HCT116 (cell line): Measurements from ENCODE around the gene GPR6. TPM values are rescaled to one million over a fixed set of nuclear protein-coding genes. Genes with fewer than 3 reads are reported as not detected.

Experiments
- ATAC-seq: fragments of 200-7000 bp; cut with Tn5 transposase; 2 replicates; pipeline ENCODE4 v1.9.1; 2020; ENCODE audit warnings: mild to moderate bottlenecking, moderate library complexity
- BruUV-seq: library from RNA; stranded (reverse); fragments of 400-500 nt; replicated peaks from 2 replicates; lab custom pipeline; 2021; lab: Mats Ljungman, UMichigan
- CTCF ChIA-PET: fragments of 300-600 bp; sonication (Branson Sonifier 250); formaldehyde crosslinking; loops from one replicate; lab custom pipeline; 2021; ENCODE audit warnings: antibody characterized with exemption; lab: Charles Lee
- POLR2A ChIA-PET: fragments of 300-600, 350-600 bp; sonication (Branson Sonifier 250); formaldehyde crosslinking; loops from one replicate; lab custom pipeline; 2021; ENCODE audit warnings: antibody characterized with exemption; lab: Charles Lee
- RAD21 ChIA-PET, 2 experiments: fragments of 300-600 bp; sonication (Branson Sonifier 250); formaldehyde crosslinking; loops; one replicate each; lab custom pipeline; 2023; ENCODE audit warnings: low total read pairs in 2 of 2; ENCODE audit not compliant: uncharacterized antibody in 2 of 2, unreplicated experiment in 2 of 2, low non-redundant PET in 1 of 2; lab: Charles Lee
- DNase-seq: peaks from one replicate; pipeline ENCODE4 v3.0.0-alpha.2; 2010; ENCODE audit warnings: low read depth, low spot score
- H2AFZ ChIP-seq: fragments of 200-600 bp; shearing (Covaris generic), sonication (generic); 2 replicates; pipeline ENCODE4 v1.6.1; 2017; ENCODE audit warnings: low read depth, mixed run types, mixed read lengths, antibody characterized with exemption, low read length; ENCODE audit not compliant: poor library complexity, severe bottlenecking
- H3K27ac ChIP-seq: 2 replicates; pipeline ENCODE4 v1.5.1; 2012; ENCODE audit warnings: low read depth, low read length
- H3K27me3 ChIP-seq: fragments of 200-600 bp; sonication (generic); 2 replicates; pipeline ENCODE4 v1.6.1; 2016; ENCODE audit warnings: mixed run types, low read length, mixed read lengths; ENCODE audit not compliant: insufficient read depth
- H3K36me3 ChIP-seq, 2 experiments: fragments of 200-500 bp in 1 of 2; fragments of 200-600 bp in 1 of 2; sonication (Bioruptor generic) in 1 of 2; sonication (generic) in 1 of 2; 2 replicates each; pipeline versions ENCODE4 v1.5.1 to v1.6.1; 2014 to 2016; ENCODE audit warnings: low read length in 2 of 2, inconsistent platforms in 1 of 2, mixed read lengths in 1 of 2, mixed run types in 1 of 2; ENCODE audit not compliant: insufficient read depth in 2 of 2, control insufficient read depth in 1 of 2
- H3K4me1 ChIP-seq, 2 experiments: fragments of 200-600 bp in 1 of 2; sonication (generic) in 1 of 2; 2 replicates each; pipeline versions ENCODE4 v1.5.1 to v1.6.1; 2012 to 2017; ENCODE audit warnings: low read length in 2 of 2, inconsistent platforms in 1 of 2, mild to moderate bottlenecking in 1 of 2, mixed read lengths in 1 of 2, mixed run types in 1 of 2, moderate library complexity in 1 of 2; ENCODE audit not compliant: insufficient read depth in 2 of 2, control insufficient read depth in 1 of 2
- H3K4me2 ChIP-seq: fragments of 200-600 bp; sonication (generic); 2 replicates; pipeline ENCODE4 v1.6.1; 2017; ENCODE audit warnings: mixed run types, low read length, mixed read lengths
- H3K4me3 ChIP-seq, 2 experiments: fragments of 200-600 bp in 1 of 2; sonication (generic) in 1 of 2; replicated peaks in 1 of 2; 2 replicates each; pipeline ENCODE4 v1.5.1; 2011 to 2016; ENCODE audit warnings: low read length in 2 of 2, control low read depth in 1 of 2, low read depth in 1 of 2, mild to moderate bottlenecking in 1 of 2, mixed read lengths in 1 of 2, mixed run types in 1 of 2
- H3K79me2 ChIP-seq: fragments of 200-600 bp; sonication (generic); 2 replicates; pipeline ENCODE4 v1.6.1; 2017; ENCODE audit warnings: mild to moderate bottlenecking, mixed run types, low read length, moderate library complexity, mixed read lengths; ENCODE audit not compliant: insufficient read depth
- H3K9ac ChIP-seq: fragments of 200-600 bp; sonication (generic); 2 replicates; pipeline ENCODE4 v1.6.1; 2016; ENCODE audit warnings: low read length, mixed read lengths
- H3K9me2 ChIP-seq: fragments of 200-600 bp; sonication (generic), shearing (Covaris generic); 2 replicates; pipeline ENCODE4 v1.6.1; 2017; ENCODE audit warnings: mixed run types, mild to moderate bottlenecking, moderate library complexity; ENCODE audit not compliant: insufficient read depth
- H3K9me3 ChIP-seq, 2 experiments: fragments of 200-500 bp in 1 of 2; fragments of 200-600 bp in 1 of 2; sonication (Bioruptor generic) in 1 of 2; sonication (generic) in 1 of 2; 2 replicates each; pipeline ENCODE4 v1.6.1; 2014 to 2017; ENCODE audit warnings: low read length in 2 of 2, mixed read lengths in 2 of 2, inconsistent platforms in 1 of 2, low read depth in 1 of 2, mild to moderate bottlenecking in 1 of 2, mixed run types in 1 of 2, moderate library complexity in 1 of 2; ENCODE audit not compliant: control insufficient read depth in 1 of 2, insufficient read depth in 1 of 2
- H4K20me1 ChIP-seq: fragments of 200-600 bp; sonication (generic), shearing (Covaris generic); 2 replicates; pipeline ENCODE4 v1.6.1; 2017; ENCODE audit warnings: mixed run types, mild to moderate bottlenecking, moderate library complexity; ENCODE audit not compliant: insufficient read depth
- ATF3 ChIP-seq: IDR thresholded peaks from 2 replicates; pipeline ENCODE4 v1.6.1; 2012
- CBX3 ChIP-seq: IDR thresholded peaks from 2 replicates; pipeline ENCODE4 v1.6.1; 2012; ENCODE audit warnings: low read depth
- CEBPB ChIP-seq: IDR thresholded peaks from 2 replicates; pipeline ENCODE4 v1.6.1; 2012; ENCODE audit warnings: low read depth
- EGR1 ChIP-seq: IDR thresholded peaks from 2 replicates; pipeline ENCODE4 v1.6.1; 2012; ENCODE audit warnings: low read depth
- ELF1 ChIP-seq: IDR thresholded peaks from 2 replicates; pipeline ENCODE4 v1.6.1; 2012; ENCODE audit warnings: low read depth, borderline replicate concordance
- EZH2 ChIP-seq: fragments of 200-600 bp; sonication (generic); IDR thresholded peaks from 2 replicates; pipeline ENCODE4 v1.6.1; 2017; ENCODE audit warnings: antibody characterized with exemption, mixed run types
- EZH2phosphoT487 ChIP-seq: fragments of 200-600 bp; IDR thresholded peaks from 2 replicates; pipeline ENCODE4 v1.6.1; 2018; ENCODE audit warnings: antibody characterized with exemption, borderline replicate concordance
- FOSL1 ChIP-seq: IDR thresholded peaks from 2 replicates; pipeline ENCODE4 v1.6.1; 2012; ENCODE audit warnings: low read depth
- JUND ChIP-seq: IDR thresholded peaks from 2 replicates; pipeline ENCODE4 v1.6.1; 2012
- MAX ChIP-seq: IDR thresholded peaks from 2 replicates; pipeline ENCODE4 v1.6.1; 2012
- POLR2A ChIP-seq: IDR thresholded peaks from 2 replicates; pipeline ENCODE4 v1.7.0; 2011; ENCODE audit warnings: borderline replicate concordance; ENCODE audit not compliant: insufficient read depth, insufficient read length; ENCODE audit errors: extremely low read depth
- POLR2AphosphoS5 ChIP-seq: IDR thresholded peaks from 2 replicates; pipeline ENCODE4 v1.6.1; 2011; ENCODE audit warnings: mild to moderate bottlenecking, low read depth, low read length, moderate library complexity
- REST ChIP-seq: IDR thresholded peaks from 2 replicates; pipeline ENCODE4 v1.6.1; 2012; ENCODE audit warnings: low read depth
- SIN3A ChIP-seq: IDR thresholded peaks from 2 replicates; pipeline ENCODE4 v1.6.1; 2012; ENCODE audit warnings: low read depth
- SP1 ChIP-seq: IDR thresholded peaks from 2 replicates; pipeline ENCODE4 v1.6.1; 2012; ENCODE audit warnings: low read depth
- TCF7L2 ChIP-seq: IDR thresholded peaks from 2 replicates; pipeline ENCODE4 v1.7.0; 2011; ENCODE audit warnings: borderline replicate concordance, inconsistent platforms; ENCODE audit not compliant: insufficient read depth, insufficient read length; ENCODE audit errors: extremely low read depth
- YY1 ChIP-seq: IDR thresholded peaks from 2 replicates; pipeline ENCODE4 v1.6.1; 2011; ENCODE audit warnings: low read length, low read depth, moderate library complexity, mild to moderate bottlenecking; ENCODE audit not compliant: insufficient replicate concordance; ENCODE audit errors: extremely low read depth
- ZBTB33 ChIP-seq: IDR thresholded peaks from 2 replicates; pipeline ENCODE4 v1.6.1; 2011; ENCODE audit warnings: mild to moderate bottlenecking, low read length, moderate library complexity; ENCODE audit not compliant: insufficient replicate concordance; ENCODE audit errors: extremely low read depth
- intact Hi-C: fragments of 100-400 bp; cut with micrococcal nuclease; formaldehyde crosslinking; loops from 2 replicates; pipeline ENCODE4 v1.10.0; 2022
- total RNA-seq: library from RNA; stranded (reverse); gene quantifications from one replicate; pipeline ENCODE4 v1.2.1, GENCODE V29; 2021; ENCODE audit not compliant: unreplicated experiment

GPR6 gene
- total RNA-seq, 1 experiment from 2014 or later: not detected

GRCh38 chr6:109964949-109965348, 13.2 kb upstream of the GPR6 start:
- Histone ChIP-seq H3K36me3 (no peaks in the 10 kb centered on the region), H3K27ac (no peak overlapping the region), H4K20me1 (no peaks in the 10 kb centered on the region), H3K4me3 (no peak overlapping the region), H3K4me1 (peaks cover 23 to 33% of the 10 kb centered on the region in 2 experiments), H3K9me2 (no peaks in the 10 kb centered on the region), H2AFZ (no peak overlapping the region), H3K4me2 (no peak overlapping the region), H3K27me3 (no peaks in the 10 kb centered on the region), H3K79me2 (no peaks in the 10 kb centered on the region), H3K9ac (no peak overlapping the region), H3K9me3 (no peaks in the 10 kb centered on the region)
- DNase-seq: no peak
- BruUV-seq: no TSS peak
- intact Hi-C loops: no loop called here
- no peak for ATAC-seq
- TF ChIP-seq SP1 (no peak), FOSL1 (no peak), SIN3A (no peak), POLR2AphosphoS5 (no peak), REST (no peak), EZH2 (no peak), EGR1 (no peak), MAX (no peak), YY1 (no peak), ZBTB33 (no peak), CBX3 (no peak), ELF1 (no peak), TCF7L2 (no peak), CEBPB (no peak), EZH2phosphoT487 (no peak), POLR2A (no peak), ATF3 (no peak), JUND (no peak)
- ChIA-PET CTCF (no interaction called here), RAD21 (no interaction called here), POLR2A (no interaction called here)
